GM18499 (cell line): ENCODE measurements around the gene ZP1.
"Not testable (repeated sequence)": the region's sequence is repeated elsewhere in the genome, so short reads cannot be mapped to it uniquely, and the experiment has no call there.

Experiments
- ATAC-seq: cut with Tn5 transposase; IDR thresholded peaks from one replicate; pipeline ENCODE4 v1.9.1; 2021; ENCODE audit warnings: moderate number of reproducible peaks; ENCODE audit not compliant: insufficient read depth, unreplicated experiment

ZP1 gene

DNA sequence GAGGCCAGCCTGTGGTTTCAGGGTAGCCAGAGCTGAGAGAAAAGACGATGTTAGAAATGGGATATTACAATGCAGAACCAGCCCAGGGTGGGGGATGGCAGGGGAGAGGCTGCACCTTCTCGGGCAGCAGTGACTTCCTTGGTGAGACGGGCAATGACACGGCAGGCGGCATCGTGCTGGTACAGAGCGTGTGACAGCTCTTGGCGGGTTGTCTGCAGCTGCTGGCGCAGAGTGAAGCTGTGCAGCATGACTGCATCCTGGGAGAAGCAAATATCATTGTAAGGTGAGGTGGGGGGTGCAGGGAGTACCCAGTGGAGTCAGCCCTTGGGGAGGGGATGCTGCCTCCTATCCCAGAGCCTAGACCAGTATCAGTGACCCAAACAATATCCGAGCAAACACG, 35.3 kb downstream of the ZP1 start:
- no peak for ATAC-seq

DNA sequence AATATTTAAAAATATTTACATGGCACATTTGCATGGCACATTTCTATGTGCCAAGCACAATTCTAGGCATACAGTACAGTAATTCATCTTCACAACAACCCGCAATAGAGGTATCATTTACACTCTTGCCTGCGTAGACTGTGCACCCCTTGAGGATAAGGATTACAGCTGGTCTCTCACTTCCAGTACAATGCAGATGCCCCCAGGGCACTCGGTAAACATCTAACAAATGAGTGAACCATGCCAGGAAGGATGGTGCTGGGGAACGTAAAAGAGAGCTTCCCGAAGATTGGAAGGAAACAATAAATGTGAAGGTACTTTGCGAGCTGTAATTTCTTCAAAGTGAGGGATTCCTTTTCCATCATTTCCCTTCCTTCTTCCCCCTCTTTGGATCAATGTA, 37.7 kb downstream of the ZP1 start:
- no peak for ATAC-seq

DNA sequence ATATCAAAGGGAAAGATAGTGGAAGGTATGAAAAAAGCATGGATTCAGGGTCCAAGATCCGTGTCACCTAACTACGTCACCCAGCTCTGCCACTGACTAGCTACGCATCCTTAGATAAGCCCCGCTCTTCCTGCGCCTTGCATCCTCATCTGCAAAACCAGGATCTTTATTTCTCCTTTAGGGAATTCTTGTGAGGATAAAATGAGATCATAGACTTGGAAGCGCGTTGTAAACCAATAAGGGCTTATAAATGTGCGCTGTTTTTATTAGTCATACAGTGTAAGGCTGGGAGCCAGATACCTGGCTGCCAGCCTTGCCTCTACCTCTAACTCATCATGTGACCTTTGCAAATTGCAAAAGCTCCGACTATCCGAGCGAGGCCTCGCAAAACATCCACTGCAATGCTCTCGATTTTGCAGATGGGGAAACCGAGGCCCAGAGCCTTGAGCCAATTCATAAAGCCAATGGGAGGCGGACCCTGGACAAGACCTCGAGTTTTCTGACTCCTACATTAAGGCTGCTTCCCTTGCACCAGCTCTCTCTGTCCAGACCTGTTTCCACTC, 38.3 kb downstream of the ZP1 start:
- no peak for ATAC-seq

DNA sequence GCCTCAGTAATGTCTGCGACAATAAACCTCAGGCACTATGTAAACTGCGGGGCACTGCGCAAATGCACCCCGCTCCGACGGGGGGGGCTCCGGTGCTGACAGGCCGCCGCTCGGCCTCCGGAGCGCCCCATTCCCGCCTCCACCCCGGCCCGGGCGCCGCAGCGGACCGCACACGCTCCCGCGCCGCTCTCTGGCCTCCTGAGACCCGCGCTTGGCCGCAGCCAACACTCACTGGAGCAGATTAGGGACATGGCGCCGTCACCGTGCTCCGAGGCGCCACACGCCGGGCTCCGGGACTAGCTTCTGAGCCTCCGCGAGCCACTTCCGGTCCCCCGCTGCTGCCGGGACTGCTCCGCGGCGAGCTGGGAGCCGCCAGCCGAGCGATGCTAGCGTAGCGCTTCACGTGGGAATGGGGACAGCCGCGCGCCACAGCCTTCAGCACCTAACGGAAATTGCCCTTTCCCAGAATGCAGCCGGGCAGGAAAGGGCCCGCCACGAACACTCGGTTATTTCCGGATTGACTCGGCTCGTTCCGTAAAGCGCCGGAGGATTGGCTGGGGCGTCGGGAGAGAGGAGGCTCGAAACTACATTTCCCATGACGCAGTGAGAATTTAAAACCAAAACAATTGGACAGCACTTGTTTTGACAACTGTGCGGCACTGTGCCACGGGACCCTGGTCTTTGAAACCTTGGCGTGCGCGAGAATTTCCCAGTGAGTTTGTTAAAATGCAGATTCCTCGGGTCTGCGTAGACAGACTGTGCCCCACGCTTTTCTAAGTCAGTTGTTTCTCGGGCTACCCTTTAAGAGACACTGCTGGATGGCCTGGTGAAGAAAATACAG, 39.0 kb downstream of the ZP1 start, which contains the start of gene PRPF19:
PRPF19 (minus strand) TSS at position 454 of the 841 bp plus-strand sequence; CDS start at position 251, 203 bp downstream.
- peak; percentile 53 for ATAC-seq

DNA sequence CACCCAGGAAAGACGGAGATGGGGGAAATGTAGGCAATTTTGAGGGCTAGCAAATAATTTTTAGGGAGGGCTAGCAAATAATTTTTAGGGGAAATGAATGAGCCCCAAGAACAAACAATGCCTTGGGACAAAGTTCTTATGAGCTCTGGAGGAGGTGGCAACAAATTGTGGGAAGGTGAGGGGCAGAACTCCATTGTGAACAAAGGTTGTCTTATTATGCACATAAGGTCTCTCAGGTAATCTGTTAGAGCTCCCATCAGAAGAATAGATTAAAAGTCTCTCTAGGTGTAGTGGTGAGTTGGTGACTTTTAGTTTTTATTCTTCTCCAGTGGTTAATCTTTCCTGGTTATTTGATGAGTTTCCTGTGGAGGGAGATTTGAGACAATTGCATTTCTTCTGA, 41.5 kb downstream of the ZP1 start:
- no peak for ATAC-seq

DNA sequence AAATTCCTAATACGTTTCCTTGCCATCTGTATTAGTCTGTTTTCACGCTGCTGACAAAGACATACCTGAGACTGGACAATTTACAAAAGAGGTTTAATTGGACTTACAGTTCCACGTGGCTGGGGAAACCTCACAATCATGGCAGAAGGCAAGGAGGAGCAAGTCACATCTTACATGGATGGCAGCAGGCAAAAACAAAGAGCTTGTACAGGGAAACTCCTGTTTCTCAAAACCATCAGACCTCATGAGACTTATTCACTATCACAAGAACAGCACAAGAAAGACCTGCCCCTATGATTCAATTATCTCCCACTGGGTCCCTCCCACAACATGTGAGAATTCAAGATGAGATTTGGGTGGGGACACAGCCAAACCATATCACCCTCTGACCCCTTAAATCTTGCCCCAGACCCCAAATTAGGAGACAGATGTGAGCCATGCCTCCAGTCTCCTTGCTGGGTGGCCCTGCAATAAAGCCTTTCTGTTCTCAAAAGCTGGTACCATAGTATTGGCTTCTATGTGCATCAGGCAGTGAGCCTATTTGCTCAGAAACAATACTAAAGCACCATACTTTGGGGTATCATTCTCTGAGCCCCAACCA, 42.4 kb downstream of the ZP1 start:
- ATAC-seq = not testable (repeated sequence)

DNA sequence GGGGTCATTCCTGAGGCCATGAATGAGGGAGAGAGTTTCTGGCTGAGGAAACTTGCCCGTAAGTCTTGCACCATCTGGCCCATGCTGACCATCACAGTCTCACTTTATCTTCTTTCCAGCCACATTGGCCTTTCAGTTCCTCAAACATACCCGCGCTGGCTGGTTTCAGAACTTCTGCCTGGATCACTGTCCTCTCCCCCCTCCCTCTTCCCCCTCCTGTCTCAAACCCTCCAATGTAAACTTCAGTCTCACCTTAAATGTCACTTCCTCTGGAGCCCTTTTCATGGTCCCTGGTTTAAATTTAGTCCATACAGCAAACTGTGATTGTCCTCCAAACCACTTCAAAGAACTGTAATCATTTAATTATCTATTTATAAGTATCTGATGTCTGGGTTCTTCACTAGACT, 42.9 kb downstream of the ZP1 start:
- ATAC-seq = peak; percentile 32

DNA sequence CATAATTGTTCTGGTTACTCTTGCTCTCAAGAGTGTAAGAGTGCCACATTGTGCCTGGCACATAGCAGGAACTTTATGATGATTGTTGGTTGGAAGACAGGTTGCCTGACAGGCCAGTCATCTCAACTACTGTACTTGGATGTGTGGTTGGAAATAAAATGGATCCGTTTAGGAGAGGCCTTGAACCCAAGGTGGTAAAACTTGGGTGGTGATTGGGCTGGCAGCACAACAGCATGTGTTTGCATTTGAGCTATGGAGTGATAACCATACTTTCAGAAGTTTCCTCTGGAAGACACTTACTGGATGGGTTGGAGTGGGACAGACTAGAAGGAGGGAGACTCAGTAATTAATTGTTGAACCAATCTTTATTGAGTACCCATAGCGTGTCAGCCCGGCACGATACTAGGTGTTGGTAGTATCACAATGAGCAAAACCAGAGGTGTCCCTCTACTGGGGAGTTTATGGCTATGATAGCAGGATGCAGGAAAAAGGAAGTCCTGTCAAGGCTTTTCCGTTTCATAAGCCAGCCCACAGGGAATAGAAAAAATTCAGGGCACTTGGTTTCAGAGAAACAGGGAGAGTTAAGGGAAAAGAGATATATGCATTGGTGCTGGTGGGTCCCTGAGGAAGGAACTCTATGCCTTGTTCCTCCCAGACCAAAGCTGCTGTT, 43.5 kb downstream of the ZP1 start:
- ATAC-seq = no peak

DNA sequence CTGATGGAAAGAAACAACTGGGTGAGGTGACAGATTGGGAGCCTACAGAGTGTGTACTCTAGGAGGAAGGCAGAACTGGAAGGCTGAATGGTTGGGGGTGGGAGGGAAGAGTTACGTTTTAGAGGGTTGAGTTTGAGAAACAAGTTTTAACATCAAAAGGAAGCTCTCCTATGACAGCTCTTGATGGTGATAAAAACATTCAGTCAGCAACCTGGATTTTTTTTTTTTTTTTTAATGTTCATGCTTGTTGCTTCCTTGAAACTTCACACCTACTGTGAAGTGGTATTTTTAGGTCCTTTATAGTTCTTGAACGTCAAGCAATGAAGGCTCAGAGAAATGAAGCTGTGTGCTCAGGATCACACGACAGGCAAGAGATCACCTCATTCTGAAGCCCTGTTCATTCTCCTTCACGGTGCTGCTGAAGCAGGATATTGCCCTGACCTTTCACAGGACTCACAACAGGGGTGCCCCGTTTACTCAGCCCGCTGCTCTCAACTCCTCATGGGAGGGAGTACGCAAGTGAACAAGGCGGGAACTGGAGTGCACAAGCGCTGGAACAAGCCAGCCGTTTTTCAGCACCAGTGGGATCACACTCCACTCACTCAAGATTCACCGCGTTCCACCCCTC, 45.0 kb downstream of the ZP1 start:
- ATAC-seq = no peak

DNA sequence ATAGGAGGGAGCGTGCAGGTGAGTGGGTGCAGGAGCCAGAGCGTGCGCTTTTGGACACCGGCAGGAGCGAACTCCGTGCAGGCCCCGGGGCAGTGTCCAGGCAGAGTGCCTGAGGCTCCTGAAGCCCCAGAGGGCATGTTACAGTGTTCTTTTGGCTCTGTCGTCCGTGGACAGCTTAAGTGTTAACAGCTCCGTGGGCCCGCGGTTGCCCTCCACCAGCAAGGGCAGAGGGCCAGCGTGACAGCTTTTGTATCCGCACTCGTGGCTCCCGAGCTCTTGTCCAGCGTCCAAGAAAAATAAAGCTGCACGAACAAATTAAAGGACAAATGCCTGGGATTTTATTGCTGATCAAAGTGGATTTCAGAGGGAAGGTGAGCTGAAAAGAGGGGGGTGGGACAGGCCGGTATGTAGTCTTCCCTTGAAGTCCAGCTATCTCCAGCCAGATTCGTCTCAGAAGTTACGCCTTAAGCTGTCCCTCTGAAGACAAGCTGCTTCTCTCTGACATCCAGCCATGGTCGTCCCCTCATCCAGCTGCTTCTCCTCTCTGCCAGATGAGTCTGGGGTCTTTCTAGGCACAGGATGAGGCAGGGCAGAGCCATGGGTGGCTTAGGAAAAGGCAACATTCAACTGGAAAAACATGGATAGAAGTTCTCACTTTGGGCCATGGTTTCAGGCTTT, 45.6 kb downstream of the ZP1 start:
- no peak for ATAC-seq

DNA sequence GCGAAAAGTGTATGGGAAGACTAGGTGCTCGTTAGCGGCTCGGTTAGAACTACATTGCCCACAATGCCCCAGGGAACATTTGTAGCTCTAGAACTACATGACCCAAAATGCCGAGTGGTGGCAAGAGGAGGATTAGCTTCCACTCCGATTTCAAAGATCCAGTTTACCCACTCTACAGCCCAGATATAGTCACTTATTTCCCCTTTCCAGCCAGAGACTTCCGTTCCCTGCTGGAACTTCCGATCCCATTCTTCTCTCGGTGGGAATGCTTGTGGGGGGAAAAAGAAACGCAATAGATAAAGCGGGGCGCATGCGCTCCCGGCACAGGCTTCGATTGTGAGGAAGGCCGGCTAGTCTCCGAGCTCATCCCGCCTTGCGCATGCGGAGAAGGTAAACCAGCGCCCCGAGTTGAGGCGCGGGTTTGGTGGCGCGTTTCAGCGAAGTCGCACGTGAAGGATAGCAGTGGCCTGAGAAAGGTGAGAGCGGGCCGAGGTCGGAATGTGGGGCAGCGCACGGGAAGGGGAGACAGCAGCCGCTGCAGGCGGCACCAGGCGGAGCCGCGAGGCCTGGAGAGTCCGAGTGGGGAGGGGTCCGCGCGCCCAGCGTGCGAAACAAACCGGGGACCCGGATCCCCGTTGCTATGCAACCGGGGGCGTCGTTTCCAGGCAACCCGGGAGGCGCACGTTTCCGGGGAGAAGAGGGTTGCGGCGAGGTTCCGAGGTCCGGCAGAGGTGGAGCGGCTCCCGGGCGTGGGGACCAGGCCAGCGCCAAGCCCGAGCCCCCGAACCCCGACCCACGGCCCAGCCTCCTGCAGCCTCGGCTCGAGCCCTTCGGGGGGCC, 46.7 kb downstream of the ZP1 start, which contains the start of gene TMEM109:
TMEM109 (plus strand) TSS at position 366 of the 840 bp plus-strand sequence. CDS start 5,536 bp downstream, outside the sequence.
- peak; percentile 30 for ATAC-seq

DNA sequence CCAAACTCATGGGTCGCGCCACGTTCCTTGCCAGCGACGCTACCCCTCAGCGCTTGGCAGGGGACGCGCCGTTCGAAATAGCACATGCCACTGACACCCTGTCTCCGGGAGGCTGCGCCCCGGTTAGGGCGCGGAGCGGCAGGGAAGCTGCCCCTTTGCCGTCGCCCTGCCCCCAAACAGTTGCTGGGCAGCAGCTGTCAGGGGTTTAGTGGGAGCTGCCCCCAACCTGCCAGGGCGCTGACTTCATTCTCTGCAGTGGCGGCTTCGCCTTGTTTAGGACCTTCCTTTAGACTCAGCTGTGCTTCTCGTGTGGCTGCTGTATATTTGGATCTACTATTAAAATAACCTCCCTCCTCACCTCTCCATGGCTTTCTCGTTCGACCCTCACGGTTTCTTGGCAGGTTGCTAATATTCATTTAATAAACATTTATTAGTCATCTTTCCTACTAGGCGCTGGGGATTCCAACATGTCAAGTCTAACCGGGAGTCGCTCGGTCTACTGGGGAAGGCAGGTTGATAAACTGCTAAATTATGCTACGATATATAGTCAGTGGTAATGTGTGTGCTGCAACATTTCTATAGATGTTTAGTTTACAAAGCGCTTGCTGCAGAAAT, 47.4 kb downstream of the ZP1 start:
- no peak for ATAC-seq

DNA sequence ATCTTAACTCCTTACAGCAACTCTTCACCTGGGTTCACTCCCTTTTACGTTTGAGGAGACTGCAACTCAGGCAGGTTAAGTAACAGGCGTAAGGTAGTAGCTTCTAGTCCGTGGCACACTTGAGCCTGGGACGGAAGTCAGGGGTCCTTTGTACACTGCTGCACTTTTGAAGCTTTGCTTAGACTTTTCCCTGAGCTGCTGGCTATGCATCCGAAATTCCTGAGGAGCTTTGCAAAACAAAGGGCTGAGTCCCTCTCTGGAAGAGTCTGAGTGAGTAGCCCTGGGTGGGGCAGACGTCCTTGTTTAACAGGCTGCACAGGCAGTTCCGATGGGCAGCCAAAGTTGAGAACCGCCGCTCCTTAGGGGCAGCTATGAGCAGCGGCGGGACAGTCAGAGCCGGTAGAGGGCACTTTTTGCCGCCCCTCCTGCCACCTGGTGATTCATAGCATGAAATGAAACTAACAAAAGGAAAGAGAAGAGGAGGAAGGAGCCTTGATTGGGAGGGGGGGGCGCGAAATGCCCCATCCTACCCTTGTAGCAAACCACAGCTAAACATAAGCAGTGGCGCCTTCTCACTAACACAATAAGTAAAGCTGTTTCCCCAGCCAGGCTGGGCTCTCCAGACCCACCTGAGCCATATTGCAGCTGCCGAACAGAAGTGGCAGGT, 48.0 kb downstream of the ZP1 start:
- no peak for ATAC-seq

DNA sequence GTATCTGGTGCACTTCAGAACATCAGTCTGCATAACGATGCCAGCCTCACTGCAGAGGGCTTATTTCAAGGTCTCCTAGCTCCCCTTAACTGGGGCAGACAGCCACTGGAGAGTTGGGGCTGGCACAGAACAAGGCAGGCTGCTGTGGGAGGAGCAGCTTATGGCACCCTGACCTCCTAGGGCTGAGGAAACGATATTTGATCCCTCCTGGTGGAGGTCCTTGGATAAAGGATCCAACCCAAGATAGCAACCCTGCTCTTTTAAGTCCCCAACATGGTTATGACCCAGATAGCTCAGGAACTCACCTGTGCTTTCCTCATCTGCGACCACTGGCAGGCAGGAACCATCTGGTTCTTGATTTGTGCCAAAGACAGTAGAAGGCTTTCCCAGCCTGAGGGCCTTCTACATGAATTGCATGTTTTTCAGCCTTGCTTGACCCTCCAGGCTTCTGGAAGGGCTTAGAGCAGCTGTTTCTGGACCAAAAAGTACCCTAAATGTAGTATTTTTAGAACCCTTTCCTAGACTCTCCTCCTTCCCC, 49.4 kb downstream of the ZP1 start:
- ATAC-seq = no peak

DNA sequence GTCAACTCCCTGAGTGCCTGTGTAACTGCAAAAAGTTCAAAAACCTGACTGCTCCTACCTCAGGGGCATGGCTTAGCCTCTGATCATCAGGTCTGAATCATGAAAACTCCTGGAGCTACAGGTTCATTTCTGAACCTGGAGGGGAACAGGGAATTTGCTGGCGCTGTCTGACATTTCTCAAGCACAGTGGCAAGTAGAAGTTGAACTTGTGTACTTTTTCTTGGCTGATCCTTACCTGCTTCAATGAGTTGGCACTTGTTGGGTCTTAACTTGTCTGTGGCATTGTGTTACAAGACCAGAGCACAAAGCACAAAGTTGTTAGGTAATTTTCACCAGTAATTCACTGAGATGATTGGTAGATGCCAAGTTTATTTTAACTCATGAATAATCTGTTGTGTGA, 49.9 kb downstream of the ZP1 start:
- no peak for ATAC-seq

DNA sequence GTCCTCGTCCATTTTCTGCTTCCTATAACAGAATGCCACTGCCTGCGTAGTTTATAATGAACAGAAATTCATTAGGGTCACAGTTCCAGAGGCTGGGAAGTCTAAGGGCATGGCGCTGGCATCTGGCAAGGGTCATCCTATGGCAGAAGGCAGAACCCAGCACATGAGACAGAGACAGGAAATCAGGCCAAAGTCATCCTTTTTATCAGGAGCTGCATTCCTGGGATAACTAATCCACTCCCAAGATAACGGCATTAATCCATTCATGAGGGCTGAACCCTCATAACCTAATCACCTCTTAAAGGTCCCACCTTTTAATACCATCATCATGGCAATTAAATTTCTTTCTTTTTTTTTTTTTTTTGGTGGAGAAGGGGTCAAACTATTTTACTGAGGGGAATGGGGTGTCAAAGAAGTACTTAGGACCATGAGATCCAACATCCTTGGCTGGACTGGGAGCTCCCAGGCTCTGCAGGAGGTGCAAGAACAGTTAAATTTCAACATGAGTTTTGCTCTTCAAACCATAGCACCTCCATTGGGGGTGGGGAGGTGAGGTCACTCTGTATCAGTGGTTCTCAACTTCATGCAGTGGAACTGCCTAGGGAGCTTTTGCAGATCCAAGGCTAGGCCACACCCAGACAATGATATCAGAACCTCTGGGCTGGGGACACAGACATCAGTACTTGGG, 51.1 kb downstream of the ZP1 start:
- ATAC-seq = no peak

DNA sequence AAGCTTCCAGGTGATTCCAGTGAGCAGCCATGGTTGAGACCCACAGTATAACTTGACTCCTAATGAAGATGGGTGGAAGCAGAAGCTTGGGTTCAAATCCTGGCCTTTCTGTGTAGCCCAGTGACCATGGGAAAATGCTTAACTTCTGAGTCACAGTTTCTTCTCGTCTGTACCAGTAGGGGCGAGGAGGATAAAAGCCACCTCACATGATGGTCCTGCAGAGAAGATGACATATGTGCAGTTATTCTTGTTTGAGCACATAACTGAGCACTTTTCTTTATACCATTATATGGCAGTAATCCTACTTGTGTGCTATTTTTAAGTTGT, 51.6 kb downstream of the ZP1 start:
- no peak for ATAC-seq
